ENCODE results near the gene RBP2.

DNA sequence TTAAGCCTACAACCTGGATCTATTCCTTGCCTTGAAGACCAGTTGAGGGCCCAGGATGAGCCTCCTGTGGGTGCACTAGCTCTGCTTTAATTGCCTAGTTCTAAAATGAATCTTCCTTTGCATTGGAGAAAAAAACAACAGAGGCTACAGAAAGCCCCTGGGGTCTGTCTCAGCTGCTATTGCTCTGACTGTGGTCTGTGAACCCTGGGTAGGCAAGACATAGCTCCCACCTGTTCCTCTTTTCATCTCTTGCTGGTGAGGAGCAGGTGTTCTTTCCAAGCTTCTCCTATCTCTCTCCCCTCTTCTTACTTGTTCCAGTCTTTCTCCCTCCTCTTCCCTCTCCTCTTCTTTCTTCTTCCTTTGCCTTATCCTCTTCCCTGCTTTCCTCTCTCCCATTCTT lies 28.8 kb downstream of the RBP2 start:
- TF ChIP-seq, protein P1, sequence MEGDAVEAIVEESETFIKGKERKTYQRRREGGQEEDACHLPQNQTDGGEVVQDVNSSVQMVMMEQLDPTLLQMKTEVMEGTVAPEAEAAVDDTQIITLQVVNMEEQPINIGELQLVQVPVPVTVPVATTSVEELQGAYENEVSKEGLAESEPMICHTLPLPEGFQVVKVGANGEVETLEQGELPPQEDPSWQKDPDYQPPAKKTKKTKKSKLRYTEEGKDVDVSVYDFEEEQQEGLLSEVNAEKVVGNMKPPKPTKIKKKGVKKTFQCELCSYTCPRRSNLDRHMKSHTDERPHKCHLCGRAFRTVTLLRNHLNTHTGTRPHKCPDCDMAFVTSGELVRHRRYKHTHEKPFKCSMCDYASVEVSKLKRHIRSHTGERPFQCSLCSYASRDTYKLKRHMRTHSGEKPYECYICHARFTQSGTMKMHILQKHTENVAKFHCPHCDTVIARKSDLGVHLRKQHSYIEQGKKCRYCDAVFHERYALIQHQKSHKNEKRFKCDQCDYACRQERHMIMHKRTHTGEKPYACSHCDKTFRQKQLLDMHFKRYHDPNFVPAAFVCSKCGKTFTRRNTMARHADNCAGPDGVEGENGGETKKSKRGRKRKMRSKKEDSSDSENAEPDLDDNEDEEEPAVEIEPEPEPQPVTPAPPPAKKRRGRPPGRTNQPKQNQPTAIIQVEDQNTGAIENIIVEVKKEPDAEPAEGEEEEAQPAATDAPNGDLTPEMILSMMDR (IDR thresholded peaks at IDR 0.05; ENCODE audit: poor library complexity) = no peak
- TF ChIP-seq EZH2 (IDR thresholded peaks at IDR 0.05; ENCODE audit: borderline replicate concordance) (no peak), EZH2phosphoT487 (IDR thresholded peaks at IDR 0.05; ENCODE audit: low read depth, severe bottlenecking, unreplicated experiment) (no peak)

Data from hepatocyte (in vitro differentiated cells).